Islet of Langerhans (tissue), 1 donor: ENCODE results near the gene COMMD7.

Source experiments
- FAIRE-seq: peaks from one replicate; lab custom pipeline; 2011; peaks lifted over from hg19 to GRCh38; lab: Jason Lieb, UNC

COMMD7 gene

DNA sequence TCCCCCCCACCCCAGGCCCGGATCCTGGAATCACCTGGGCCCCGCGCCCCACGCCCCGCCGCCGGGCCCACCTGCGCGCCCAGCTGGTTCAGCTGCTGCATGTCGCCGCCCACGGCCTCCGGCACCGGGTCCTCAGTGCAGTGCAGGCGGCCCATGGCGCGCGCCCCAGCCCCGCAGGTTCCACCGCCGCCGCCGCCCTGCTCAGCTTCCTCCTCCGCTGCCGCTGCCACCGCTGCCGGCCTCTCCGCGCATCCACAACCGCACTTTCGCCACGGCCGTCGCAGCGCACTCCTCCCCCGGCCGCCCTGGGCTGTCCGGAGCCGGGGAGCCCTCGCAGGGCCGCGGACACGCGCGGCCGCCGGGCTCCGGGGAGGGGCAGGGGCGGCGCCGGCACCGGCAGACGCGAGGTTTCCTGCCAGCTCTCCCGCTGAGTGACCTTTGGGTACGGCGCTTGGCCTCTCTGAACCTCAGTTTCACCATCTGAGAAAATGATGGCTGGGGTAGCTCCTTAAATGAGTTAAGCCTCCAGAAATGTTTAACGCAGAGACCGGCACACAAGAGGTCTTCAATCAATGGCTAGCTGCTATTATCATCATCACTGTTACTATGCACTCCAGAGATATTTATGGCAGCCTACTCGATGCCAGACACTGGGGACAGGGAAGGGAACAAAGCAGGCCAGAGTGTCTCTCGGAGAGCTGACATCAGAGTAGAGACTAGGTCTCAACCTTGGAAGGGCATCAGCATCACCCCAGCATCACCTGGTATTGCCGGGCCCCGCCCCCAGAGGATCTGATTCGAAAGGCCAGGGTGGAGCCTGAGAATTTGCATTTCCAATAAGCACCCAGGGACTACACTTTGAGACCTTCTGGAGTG, at the start of gene COMMD7:
COMMD7 (minus strand) TSS at position 231 of the 876 bp plus-strand sequence; CDS start at position 155, 76 bp downstream.
- FAIRE-seq, result no peak

- no peak for FAIRE-seq
Observed at GRCh38 chr20:32792731-32793458, 49.6 kb upstream of the COMMD7 start.

DNA sequence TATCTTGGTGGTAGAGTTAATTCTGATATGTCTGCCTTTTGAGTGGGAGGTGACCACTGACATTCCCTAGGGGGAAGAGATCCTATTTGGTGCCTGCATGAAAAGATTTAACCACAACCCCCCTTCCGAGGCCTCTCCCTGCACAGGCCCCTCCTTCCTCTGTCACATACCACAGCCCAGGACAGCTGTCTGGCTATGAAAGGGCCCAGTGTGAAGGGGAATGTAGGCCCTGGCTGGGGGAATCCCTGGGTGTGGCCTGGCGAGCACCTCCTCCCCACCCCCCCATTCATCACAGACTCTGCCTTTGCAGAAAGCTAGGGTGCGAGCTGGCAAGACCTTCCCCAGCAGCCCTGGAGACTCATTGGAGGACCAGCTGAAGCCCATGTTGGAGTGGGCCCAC, 49.0 kb upstream of the COMMD7 start:
- no peak for FAIRE-seq

- no peak for FAIRE-seq
Observed at GRCh38 chr20:32790751-32791057, 47.4 kb upstream of the COMMD7 start.

DNA sequence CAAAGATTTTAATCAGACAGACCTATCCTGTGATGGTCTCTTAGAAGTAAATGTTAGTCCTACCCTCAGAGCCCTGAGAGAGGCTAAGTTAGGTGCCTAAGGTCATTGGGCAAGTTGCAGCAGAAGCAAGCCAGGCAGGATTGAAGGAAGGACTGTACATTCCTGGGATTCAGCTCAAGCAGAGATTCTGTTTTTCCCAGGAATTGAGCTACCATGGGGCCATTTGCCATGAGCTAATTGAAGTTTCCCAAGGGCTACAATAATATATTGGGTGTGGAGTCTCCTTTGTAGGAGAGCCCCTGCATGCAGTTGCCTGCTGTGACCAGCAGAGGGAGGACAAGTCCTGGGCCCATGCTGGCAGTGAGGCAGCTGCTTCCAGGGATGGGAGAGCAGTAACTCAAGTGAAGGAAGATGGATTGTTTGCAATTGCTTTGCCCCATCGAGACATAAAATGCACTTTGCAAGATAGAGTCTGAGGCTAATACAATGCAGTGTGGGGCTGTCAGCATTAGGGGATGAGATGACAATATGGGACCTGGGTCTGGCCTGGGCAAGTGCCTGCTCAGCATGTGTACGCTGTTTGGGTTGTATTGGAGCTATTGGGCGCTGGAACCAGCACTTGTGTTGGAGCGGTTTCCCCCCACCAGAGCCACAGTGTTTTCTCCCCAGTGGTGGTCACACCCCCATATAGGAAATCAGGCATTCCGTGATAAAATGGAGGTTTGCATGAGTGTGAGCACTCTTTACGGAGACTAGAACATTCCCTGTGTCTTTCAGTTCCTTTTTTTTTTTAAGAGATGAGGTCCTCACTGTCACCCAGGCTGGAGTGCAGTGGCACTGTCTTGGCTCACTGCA, 46.9 kb upstream of the COMMD7 start:
- FAIRE-seq, result no peak

DNA sequence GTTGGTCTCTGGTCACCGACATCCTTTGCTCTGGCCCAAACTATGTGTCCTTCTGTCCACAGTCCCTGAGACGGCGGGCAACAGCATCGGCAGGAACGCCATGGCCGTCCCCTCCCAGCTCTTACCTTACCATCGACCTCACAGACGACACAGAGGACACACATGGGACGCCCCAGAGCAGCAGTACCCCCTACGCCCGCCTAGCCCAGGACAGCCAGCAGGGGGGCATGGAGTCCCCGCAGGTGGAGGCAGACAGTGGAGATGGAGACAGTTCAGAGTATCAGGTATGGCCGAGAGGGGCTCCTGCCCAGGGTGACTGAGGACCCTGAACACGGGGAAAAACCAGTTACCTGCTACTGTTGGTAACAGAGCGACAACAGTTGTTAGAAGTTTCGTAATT, 43.9 kb upstream of the COMMD7 start:
- FAIRE-seq, result no peak

- no peak for FAIRE-seq
Observed at GRCh38 chr20:32786059-32786760, 42.9 kb upstream of the COMMD7 start.

DNA sequence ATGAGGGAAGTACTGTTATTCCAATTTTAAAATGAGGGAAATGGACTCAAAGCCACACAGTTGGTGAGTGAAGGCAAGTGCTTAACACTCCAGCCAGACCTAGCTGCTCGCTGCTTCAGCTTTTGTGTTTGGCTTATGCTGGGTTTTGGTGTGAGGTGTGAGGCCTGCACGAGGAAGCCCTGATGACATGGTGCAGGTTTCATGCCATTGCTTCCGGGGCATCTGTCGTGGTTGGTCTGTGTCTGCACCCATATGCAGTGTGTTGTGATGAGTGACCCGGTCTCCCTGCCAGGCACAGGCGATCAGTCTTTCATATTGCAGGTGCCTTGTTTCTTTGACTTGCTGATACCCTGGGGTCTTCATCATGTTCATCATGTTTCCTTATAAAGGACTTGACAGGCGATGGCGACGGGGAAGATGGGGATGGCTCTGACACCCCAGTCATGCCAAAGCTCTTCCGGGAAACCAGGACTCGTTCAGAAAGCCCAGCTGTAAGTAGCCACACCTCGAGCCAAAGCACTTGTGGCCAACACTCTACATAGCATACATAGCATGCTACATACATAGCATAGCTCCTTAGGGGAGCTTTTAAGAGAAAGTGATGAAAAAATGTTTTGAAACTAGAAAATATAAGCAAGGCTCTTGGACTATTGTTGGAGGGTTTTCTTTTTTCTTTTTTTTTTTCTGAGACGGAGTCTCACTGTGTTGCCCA, 41.3 kb upstream of the COMMD7 start:
- FAIRE-seq, result no peak

DNA sequence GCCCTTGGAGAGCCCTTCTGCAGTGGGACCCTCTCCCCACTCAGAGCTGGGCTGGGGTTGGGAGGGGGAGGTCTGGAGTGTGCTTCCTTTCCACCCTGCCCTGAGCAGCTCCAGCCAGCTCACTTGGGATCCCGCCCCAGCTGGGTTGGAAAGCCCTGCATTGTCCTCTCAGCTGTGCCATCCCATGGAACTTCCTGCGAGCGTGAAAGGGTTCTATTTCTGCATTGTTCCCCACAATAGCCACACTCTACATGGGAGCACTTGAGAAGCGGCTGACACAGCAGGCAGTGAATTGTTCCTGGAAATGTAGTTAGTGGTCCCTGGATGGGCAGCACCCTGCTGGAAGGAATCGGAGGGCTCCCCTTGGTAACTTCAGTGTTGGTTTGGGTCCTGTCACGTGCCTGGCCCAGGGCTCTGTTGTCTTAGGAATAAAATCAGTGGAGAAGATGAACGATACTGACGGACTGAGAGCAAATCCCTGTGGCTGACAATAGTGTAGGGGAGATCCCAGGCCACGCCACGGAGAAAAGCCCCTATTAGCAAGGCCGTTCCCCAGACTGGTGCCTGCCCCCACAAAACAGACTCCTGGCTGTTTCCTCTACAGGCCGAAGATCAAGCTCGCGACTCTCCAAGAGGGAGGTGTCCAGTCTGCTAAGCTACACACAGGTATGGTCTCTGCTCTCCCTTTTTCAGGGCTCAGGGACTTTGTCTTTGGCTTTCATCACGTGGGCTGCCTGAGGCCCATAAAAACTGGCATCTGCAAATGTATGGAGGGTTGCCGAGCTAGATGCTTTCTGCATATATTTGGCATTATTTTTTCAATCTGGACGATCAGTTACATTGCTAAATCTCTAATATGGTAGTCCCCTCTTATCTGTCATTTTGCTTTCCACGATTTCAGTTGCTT, 37.7 kb upstream of the COMMD7 start:
- FAIRE-seq, result no peak

DNA sequence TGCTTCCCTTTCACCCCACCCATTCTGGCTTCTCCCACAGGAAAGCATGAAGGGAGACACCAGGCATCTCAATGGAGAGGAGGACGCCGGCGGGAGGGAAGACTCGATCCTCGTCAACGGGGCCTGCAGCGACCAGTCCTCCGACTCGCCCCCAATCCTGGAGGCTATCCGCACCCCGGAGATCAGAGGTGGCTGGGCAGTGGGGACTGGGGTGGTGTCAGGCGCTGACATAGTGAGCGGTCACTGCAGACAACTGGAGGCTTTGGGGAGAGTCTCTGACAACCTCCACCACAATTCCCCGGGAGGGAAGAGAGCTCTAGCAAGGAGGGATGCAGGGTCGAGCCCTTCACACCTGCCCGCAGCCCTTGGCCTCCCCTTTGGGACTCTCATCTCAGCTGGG, 37.0 kb upstream of the COMMD7 start:
- FAIRE-seq, result no peak

- no peak for FAIRE-seq
Observed at GRCh38 chr20:32779500-32780211, 36.4 kb upstream of the COMMD7 start.

GRCh38 chr20:32777177-32777956, 34.1 kb upstream of the COMMD7 start:
- FAIRE-seq, result no peak

- no peak for FAIRE-seq
Observed at GRCh38 chr20:32775336-32775991, 32.2 kb upstream of the COMMD7 start.

DNA sequence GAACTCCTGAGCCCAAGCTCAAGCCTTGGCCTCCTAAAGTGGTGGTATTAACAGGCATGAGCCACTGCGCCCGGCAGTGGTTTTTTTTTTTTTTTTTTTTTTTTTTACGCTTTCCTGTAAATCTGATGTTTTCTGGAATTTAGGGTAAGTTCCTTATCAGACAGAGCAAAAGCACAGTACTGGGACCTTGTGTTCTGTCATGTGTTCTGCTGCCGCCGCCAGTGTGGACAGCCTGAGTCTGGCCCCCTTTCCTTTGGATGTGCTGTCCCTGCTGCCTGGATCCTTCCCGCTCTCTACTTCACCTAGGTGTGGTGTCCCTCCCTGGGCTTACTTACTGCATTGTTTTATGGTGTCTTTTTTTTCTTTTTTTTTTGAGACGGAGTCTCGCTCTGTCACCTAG, 30.6 kb upstream of the COMMD7 start:
- no peak for FAIRE-seq

DNA sequence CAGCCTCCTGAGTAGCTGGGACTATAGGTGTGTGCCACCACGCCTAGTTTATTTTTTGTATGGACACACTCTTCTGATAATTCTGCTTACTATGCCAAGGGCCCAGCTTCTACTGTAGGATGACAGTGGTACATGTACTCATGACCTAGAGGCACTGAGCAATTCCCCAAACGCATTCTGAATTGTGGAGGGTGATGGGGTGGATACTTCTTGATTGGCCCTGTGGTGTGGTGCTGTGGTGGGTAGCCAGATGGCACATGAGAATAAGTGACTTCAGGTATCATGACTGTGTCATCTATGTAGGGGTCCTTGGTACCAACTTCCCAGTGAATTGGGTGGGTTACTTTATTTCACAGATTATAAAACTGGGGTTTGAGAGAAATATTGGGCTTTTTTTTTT, 30.0 kb upstream of the COMMD7 start:
- FAIRE-seq, result no peak

- FAIRE-seq, result no peak
Observed at GRCh38 chr20:32772046-32772445, 28.8 kb upstream of the COMMD7 start.

DNA sequence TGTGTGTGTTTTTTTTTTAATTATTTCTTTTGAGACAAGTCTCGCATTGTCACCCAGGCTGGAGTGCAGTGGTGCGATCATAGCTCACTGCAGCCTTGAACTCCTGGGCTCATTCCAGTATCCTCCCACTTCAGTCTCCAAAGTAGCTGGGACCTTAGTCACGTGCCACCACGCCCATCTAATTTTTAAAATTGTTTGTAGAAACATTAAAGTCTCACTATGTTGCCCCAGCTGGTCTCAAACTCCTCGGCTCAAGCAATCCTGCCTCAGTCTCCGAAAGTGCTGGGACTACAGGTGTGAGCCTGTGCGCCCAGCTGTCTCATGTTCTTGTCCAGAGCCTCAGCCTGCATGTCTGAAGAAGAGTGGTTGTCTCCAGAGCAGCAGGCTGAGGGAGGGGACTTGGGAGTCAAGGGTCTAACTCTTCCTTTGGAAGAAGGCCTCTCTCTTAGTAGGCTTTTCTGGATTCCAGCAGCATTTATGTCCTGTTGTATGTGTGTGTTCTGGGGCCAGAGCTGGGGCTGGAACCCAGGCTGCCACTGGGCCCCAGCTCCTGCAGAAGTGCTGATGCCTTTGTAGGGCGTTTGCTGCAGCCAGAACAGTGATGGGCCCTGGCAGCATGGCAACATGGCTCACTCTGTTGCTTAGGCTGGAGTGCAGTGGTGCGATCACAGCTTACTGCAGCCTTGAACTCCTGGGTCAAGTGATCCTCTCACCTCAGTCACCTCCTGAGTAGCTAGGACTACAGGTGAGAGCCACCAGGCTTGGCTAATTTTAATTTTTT, 24.3 kb upstream of the COMMD7 start:
- no peak for FAIRE-seq
